Urothelium cell line (cell line): Measurements from ENCODE around the gene IDH3A.
"Not testable (repeated sequence)": the region's sequence is repeated elsewhere in the genome, so short reads cannot be mapped to it uniquely, and the experiment has no call there.

ENCODE experiments used
- DNase-seq: peaks from one replicate; pipeline ENCODE4 v3.0.0; 2011; ENCODE audit warnings: low spot score, mixed read lengths
- FAIRE-seq: peaks from 2 replicates; lab custom pipeline; 2011; peaks lifted over from hg19 to GRCh38; lab: Jason Lieb, UNC

Gene IDH3A

DNA sequence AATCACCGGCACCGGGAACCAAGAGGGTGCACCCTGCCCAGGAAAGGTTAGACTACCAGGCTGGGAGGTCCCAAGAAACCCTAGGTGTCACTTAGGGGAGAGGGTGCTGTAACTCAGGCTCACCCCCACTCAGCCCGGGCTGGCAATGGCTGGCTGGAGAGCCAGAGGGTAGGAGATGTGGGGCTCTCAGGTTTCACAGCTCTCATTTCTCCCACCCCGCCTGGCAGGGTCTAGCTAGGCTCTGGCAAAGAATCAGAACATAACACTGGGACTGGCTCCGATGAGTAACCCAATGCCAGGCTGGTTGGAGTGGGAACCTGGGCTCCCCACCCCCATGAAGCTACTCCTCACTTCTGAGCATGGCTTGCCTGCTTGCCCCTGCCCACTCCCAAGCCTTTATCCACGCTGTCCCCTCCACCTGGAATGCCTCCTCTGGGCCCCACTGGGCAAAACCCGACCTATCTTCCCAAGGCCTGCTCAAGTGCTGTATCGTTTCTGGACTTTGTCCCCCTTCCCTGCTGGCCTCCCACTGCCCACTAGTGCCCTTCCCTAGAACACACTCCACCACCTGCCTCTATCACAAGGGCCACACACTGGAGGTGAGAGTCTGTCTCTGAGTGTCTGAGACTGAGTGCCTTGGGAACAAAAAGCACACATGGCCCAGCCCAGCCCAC is 19.9 kb upstream of the IDH3A start:
- peak; percentile 21 for DNase-seq

GRCh38 chr15:78129751-78130287 is 19.3 kb upstream of the IDH3A start:
- FAIRE-seq = no peak

More for the DNA sequence above, 19.9 kb upstream of the IDH3A start:
- no peak for FAIRE-seq

DNA sequence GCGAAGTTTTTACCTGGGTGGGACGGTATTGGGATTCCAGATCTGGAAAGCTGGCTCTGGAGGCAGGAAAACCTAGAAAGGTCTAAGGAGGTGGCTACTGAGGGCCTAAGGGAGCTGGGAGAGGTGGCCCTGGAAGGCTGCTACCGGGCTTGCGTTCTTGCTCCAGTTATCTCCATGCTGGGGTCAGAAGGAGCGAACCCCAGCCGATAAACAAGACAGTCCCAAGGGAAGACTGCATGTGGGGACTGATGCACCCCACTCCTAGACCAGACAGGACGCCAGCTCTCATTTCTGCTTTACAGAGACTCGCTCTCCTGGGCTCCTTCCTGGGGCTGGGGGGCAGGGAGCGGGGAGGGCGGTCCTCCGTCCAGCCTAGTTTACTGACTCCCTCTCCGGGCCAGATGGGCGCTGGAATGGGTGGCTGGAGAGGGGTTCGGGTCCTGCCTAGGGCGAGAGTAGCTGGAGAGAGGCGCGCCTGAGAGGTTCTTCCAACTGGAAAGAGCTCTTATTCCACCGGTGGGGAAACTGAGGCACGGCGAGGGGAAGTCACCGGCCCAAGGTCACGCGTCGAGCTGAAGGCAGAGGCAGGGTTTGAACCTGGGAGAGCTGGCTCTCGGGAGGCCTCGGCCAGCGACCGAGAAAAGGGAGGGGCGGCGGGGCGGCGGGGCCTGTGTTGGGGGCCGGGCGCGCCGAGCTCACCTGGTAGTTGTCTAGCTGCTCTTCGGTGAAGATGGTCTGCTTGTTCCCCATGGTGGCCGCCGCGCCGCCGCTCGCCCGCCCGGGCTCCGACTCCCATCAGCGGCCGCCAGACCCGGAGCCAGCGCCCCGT is 18.5 kb upstream of the IDH3A start:
- DNase-seq = no peak
- no peak for FAIRE-seq

More at GRCh38 chr15:78129751-78130287, 19.3 kb upstream of the IDH3A start:
- no peak for DNase-seq

DNA sequence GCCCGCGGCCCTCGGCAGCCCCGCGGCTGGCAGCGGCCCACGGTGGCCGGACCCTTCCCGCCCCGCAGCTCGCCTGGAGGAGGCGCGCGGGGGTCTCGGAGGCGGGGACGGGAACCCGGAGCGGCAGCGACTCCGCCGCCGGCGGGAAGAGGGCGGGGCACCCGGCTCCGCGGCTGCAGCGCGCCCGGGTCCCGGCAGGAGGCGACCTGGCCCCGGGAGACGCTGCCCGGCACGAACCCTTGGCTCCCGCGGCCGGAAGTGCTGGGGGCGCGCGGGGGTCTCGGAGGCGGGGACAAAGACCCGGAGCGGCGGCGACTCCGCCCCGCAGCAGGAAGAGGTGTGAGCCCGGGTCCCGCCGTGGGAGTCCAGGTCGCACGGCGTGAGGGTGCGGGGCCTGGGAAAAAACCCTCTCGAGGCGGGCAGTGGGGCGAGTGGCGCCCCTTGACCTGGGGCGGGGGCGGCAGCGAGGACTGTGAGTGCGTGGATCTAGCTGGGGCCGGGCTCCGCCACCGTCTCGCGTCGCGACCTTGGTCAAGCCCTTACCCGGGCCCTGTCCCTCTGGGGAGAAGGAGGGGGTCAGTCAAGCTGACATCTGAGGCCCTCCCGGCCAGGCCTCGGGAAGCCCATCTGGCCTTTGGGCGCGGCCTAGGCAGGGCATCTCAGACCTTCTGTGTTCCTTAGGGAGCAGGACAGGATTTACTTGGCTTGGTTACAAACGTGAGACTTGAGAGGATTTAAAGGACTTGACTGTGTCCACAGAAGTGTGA is 17.7 kb upstream of the IDH3A start, which contains the start of gene CIB2:
TSS of gene CIB2 (minus strand) at position 151 of the 767 bp plus-strand sequence. CDS start 230 bp downstream, outside the sequence.
- peak; percentile 96 for DNase-seq
- FAIRE-seq = peak; percentile 42

DNA sequence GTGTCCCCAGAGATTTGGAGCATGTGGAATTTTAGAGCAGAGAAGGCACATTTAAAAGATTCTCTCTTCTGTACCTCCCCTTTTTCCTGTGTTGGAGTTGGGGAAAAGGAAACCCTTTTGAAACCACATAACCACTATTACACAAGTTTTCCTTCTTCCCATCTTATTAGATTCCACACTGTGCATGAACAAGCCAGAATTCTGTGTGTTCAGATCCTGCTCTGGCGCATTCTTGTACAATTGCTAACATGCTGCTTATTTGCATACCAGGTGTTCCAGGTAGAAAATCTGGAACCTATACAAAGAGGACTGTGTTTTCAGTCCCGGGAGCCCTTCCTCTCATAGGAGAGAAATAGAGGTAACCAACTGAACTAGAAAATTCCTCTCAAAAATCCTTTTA is 15.4 kb upstream of the IDH3A start:
- FAIRE-seq = no peak
- no peak for DNase-seq

GRCh38 chr15:78139578-78139977 is 9.6 kb upstream of the IDH3A start:
- DNase-seq (no peak), FAIRE-seq (no peak)

DNA sequence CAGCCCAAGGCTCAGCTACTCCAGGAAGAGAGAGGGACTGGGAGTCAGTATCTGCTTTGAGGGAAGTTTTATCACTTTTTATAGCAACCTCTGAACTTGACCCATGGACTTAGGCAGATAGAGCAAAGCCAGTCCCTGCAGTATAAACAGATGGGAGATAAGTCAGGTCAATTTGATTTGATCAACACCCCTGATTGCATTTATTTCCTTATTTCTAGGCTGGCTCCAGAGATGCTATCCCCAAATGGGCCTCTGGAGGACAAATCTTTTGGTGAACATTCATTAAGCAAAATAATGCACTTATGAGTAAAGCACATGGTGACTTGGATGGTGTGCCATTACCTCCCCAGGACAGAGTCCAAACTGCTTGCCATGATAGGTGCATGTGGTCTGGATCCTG is 8.9 kb upstream of the IDH3A start:
- DNase-seq = no peak
- FAIRE-seq = no peak

DNA sequence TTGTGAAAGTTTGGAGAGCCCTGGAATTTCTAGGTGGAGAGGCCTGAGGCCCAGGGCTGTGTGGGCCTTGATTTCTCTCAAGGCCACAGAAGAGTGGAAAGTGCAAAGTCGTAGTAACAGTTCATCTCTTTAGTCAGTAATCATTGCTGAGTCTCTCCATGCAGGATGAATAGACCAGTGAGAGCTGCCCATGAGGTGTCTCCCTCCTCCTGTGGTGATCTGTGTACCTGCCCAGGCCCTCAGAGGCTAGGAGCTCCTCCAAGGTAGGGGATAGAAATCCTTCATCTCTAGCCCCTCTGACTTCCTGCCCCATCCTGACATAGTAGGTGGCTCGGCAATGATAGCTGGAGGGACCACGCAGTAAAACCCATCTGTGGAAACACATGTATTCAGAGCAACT is 6.8 kb upstream of the IDH3A start:
- no peak for DNase-seq
- no peak for FAIRE-seq

DNA sequence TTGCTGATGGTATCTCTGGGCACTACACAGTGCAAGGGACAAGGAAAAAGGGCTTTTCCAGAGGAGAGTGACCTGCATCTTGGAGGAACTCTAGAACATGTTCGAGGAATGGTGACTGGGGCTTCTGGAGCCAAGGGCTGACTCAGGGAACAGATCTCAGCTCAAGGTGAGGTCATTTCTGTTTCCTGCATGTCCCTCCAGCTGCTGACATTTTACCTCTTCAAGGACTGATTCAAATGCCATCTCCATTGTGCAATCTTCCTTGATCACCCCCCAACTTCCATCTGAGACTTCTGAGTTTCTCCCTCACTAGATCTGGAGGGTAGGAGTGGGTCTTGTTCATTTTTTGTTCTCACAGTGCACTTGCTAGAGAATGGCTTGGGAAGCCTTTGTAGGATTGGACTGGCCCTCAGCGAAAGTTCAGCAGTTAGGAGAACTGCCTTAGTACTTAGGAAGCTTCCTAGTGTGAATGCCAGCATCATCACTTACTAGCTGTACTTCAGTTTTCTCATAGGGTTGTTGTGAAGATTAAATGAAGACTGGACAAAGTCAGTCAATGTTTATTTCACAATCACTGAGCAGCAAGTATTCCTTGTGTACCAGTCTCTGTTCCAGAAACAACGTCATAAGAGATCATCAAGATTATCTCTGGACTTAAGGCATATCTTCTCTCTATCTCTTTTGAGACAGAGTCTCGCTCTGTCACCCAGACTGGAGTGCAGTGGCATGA is 2.6 kb upstream of the IDH3A start:
- no peak for DNase-seq
- FAIRE-seq = no peak

DNA sequence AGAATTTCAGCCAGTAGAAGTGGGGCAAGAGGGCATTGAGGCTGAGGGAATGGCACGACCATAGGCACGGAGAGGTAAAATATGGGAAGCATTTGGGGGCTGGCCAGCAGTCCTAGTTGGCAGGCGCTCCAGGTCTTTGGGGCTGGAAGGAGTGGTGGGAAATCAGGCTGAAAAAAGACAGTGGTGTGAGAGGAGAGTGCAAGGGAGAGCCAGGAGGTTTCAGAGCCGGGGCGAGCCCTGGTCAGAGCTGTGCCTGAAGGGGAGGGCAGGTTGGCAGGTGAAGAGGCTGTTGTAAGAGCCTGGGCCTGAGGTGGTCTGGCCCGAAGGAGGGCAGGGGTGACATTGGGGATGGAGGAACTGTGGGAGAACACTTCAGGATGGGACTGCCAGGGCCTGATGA is 1.6 kb upstream of the IDH3A start:
- DNase-seq (no peak), FAIRE-seq (no peak)

DNA sequence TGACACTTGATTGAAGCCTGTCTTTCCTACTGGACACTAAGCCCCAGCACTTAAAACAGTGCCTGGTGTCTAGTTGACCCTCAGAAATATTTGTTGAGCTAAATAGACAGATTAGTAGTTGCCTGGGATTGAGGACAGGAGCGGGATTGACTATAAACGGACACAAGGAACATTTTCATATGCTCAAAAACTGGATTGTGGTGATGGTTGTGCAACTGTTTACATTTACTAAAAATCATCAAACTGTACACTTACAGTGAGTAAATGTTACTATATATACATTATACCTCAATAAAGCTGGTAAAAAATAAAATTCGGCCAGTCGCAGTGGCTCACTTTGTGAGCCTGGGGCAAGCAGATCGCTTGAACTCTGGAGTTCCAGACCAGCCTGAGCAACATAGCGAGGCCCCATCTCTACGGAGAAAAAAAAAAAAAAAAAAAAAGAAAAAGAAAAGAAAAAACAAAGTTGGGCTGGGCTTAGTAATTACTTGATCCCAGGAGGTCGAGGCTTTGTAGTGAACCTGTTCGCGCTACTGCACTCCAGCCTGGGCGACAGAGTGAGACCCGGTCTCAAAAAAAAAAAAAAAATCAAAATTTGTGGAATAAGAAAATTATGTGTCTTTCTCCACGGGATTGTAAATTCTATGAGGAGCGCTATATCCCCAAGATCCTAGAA is 632 bp upstream of the IDH3A start:
- FAIRE-seq = no peak
- no peak for DNase-seq

GRCh38 chr15:78149805-78150751 is 916 bp downstream of the IDH3A start:
- FAIRE-seq (no peak), DNase-seq (peak; percentile 25)

DNA sequence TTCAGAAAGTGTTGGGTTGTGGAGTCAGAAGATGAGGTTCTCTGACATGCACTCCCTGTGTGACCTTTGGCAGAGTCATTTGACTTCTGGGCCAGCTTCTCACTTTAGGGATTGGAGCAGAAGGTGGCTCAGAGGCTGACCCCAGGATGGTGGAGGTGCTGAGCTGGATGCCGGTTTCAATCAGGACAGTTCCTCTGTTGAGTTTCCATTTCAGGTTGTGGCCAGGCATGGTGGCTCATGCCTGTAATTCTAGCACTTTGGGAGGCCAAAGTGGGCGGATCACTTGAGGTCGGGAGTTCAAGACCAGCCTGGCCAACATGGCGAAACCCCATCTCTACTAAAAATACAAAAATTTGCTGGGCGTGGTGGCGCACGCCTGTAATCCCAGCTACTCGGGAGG is 1.9 kb downstream of the IDH3A start:
- not testable (repeated sequence) for DNase-seq, FAIRE-seq

GRCh38 chr15:78154955-78155354 is 5.8 kb downstream of the IDH3A start:
- DNase-seq (no peak), FAIRE-seq (no peak)

GRCh38 chr15:78155355-78155939 is 6.3 kb downstream of the IDH3A start:
- DNase-seq = no peak

DNA sequence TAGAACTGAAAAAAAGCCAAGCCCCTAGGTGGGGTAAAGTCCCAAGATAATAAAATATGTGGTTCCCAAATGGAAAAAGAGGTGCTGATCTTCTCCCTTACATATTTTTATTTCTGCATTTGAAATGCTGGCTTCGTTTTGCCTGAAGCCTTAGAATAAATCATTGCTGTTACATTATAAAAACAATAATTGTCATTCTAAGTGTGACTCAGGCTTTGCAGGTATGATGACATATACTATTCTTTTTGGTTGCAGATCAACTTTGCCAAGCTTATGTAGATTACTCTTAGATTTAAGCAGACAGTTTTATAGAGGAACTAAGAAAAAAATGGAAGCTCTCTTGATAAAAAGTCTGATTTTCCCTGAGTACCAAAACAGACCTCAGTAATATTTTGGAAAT is 7.5 kb downstream of the IDH3A start:
- DNase-seq (no peak), FAIRE-seq (no peak)

More at GRCh38 chr15:78155355-78155939, 6.3 kb downstream of the IDH3A start:
- FAIRE-seq = no peak

- DNase-seq = no peak
- FAIRE-seq = no peak
Observed at GRCh38 chr15:78157203-78157602, 8.0 kb downstream of the IDH3A start.

- no peak for DNase-seq
- no peak for FAIRE-seq
Observed at GRCh38 chr15:78159395-78159794, 10.2 kb downstream of the IDH3A start.
